Upper lobe of left lung (tissue), 4 donors: ENCODE measurements around the gene LARGE1.

Source experiments
- EP300 ChIP-seq, 4 donors: sonication (generic); formaldehyde crosslinking; IDR thresholded peaks; one replicate each; pipeline ENCODE4 v1.5.1; 2017; ENCODE audit warnings: antibody characterized with exemption in 4 of 4, control low read depth in 2 of 4
- TF ChIP-seq, protein P1 (sequence below), 6 experiments: fragments of 450-650 bp in 4 of 6; fragments of 200-600 bp in 2 of 6; sonication (generic) in 2 of 6; IDR thresholded peaks; one replicate each; pipeline ENCODE4 v1.5.1; 2016 to 2019; ENCODE audit warnings: antibody characterized with exemption in 6 of 6

DNA sequence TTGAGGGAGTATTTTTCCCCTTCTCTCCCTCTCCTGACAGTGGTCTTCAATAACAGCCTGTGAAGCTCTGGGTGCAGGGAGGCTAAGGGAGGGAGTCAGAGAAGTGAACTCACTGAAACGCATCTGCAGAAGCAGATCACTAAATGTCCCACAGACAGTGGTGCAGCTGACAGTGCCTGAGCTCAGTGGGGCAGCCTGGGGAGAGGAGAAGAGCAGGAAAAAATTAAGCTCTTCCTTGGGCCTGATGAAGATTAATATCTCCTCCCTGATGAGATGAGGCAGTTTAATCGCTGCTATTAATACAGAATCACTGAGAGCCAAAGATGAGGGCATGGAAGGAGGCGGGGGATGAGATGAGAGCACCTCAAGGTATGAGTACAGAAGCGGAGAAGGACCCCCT lies 180.8 kb downstream of the LARGE1 start:
- no peak for TF ChIP-seq EP300 (IDR thresholded peaks at IDR 0.05)
- TF ChIP-seq, protein P1, sequence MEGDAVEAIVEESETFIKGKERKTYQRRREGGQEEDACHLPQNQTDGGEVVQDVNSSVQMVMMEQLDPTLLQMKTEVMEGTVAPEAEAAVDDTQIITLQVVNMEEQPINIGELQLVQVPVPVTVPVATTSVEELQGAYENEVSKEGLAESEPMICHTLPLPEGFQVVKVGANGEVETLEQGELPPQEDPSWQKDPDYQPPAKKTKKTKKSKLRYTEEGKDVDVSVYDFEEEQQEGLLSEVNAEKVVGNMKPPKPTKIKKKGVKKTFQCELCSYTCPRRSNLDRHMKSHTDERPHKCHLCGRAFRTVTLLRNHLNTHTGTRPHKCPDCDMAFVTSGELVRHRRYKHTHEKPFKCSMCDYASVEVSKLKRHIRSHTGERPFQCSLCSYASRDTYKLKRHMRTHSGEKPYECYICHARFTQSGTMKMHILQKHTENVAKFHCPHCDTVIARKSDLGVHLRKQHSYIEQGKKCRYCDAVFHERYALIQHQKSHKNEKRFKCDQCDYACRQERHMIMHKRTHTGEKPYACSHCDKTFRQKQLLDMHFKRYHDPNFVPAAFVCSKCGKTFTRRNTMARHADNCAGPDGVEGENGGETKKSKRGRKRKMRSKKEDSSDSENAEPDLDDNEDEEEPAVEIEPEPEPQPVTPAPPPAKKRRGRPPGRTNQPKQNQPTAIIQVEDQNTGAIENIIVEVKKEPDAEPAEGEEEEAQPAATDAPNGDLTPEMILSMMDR (IDR thresholded peaks at IDR 0.05), result no peak
